HG03045 (cell line): ENCODE measurements around the gene DGCR2.
"Not testable (repeated sequence)": the region's sequence is repeated elsewhere in the genome, so short reads cannot be mapped to it uniquely, and the experiment has no call there.

Source experiments
- ATAC-seq: cut with Tn5 transposase; IDR thresholded peaks from one replicate; pipeline ENCODE4 v1.9.1; 2021; ENCODE audit warnings: mild to moderate bottlenecking, moderate library complexity; ENCODE audit not compliant: unreplicated experiment

Gene DGCR2

GRCh38 chr22:19035126-19035473 lies 87.1 kb downstream of the DGCR2 start:
- ATAC-seq: not testable (repeated sequence)

DNA sequence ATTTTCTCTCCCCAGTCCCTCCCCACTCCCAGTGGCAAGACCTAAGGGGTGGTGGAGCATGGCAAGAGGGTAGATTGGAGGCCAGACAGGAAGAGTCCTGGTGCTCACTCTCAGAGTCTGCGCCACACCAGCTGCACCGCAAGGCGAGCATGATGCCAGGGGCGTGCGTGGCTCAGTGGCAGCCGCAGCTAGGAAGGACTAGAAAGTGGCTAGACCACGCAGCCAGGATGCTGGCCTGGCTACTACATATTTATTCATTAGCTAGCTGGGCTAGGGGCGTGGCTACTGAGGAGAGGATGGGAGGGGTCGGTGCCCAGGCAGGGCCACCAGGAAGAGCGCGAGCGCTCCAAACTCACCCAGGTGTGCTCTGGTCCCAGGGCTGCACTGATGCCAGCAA lies 87.5 kb downstream of the DGCR2 start:
- not testable (repeated sequence) for ATAC-seq

- ATAC-seq: not testable (repeated sequence)
Observed at GRCh38 chr22:19034031-19034723, 88.0 kb downstream of the DGCR2 start.

DNA sequence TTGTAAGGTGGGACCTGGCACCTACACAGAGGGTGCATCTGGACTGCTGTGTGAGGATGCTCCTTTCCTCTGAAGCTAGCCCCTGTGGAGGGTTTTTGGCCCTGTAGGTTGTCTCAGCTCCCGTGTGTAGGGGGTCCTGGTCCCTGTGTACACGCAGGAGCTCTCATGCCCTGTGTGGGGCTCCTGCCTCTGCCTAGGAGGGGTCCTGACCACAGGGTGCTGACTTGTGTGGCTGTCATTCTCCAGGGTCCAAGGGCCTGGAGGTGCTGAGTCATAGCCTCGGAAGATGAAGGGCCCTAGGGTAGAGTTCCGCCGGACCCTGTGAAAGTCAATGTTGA lies 88.7 kb downstream of the DGCR2 start:
- not testable (repeated sequence) for ATAC-seq

GRCh38 chr22:19032898-19033567 lies 89.2 kb downstream of the DGCR2 start:
- not testable (repeated sequence) for ATAC-seq

DNA sequence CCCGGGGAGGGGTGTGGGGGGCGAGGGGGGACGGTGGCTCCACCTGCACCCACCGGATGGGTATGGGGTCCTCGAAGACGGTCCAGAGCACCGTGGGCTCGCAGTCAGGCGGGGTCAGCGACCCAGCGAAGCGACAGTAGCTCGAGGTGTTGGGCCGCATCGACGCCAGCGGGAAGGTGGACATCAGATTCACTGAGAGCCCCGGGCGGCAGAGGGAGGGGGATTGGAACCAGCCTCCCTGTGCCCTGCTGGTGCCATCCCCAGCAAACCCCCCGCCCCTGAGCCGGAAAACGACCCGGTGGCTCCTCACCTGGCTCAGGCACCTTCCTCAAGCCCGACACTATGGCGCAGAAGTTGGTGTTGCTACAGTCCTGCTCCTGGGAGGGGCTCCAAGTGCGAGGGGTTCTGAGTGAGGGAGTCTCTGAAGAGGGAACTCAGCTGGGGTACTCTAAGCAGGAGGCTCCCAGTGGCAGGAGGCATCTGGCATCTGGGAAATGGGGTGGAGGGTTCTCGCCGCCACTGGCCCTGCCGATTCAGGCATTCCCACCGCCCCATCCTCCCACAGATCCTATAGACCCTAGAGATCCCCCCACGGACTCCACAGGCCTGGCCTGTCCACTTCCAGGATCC lies 89.9 kb downstream of the DGCR2 start:
- not testable (repeated sequence) for ATAC-seq

GRCh38 chr22:19030889-19031252 lies 91.3 kb downstream of the DGCR2 start:
- not testable (repeated sequence) for ATAC-seq

GRCh38 chr22:19030226-19030888 lies 91.9 kb downstream of the DGCR2 start:
- ATAC-seq: not testable (repeated sequence)

GRCh38 chr22:19029113-19030103 lies 92.8 kb downstream of the DGCR2 start:
- not testable (repeated sequence) for ATAC-seq

DNA sequence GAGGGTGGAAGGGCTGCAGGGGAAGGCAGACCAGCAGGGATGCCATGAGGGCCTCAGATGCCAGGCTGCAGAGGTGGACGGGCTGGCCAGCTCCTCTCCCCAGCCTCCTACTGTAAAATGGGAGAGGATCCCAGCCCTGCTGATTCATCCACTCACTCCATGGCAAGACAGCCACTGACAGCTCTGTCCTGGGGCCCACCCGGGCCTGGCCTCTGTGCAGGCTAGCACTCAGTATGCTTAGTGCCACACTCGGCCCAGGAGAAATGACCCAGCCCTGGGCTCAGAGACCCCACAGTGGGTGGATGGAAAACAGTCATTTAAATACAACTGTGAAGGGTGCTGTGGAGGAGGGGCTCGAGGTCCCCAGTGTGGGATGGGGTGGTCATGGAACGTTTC lies 94.2 kb downstream of the DGCR2 start:
- ATAC-seq: not testable (repeated sequence)

DNA sequence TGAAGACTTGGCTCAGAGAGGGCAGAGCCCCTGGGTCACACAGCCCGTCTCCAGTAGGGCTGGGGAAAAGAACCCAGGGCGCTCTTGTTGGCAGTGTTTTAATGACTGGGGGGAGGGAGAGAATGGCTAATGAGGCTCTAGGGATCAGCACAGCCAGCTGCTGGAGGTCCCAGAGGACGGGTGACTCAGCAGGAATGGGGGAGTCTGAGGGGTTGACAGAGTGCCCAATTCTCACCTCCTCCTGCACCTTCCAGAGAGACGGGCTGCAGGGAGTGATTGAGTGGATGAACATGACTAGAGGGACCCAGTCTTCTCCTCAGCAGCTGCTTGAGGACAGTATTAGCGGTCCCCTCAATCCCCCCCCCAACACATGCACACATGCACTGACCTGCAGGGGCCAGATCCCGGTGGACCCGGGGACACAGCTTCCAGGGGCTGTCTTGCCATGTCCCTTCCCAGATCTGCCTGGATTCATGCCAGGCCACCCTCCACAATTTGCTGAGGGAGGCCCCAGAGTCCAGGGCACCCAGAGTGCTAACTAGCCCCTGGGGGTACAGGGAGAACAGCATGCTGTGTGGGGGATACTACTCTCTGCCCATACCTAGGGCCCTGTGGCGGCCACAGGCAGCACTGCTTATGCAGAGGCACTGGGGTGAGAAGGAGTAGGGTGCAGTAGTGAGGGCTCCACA lies 94.7 kb downstream of the DGCR2 start:
- not testable (repeated sequence) for ATAC-seq

DNA sequence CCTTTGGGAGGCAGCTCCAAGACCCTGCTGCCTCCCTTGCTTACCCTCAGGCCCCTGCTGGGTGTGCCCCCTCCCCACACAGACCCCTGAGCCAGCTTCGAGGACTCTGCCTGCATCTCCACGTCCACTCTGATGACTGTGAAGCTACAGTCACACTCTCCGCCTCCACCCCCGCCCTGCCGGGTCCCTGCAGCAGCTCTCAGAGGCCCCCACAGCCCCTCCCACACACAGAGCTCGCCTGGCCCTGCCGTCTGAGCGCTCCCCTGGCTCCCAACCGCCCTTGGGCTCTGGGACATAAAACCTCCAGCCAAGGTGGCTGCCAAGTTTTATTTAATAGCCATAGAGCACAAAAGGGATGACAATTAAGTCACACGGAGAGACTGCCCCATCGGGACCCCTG lies 96.1 kb downstream of the DGCR2 start:
- not testable (repeated sequence) for ATAC-seq

GRCh38 chr22:19024956-19025489 lies 97.2 kb downstream of the DGCR2 start:
- ATAC-seq: not testable (repeated sequence)

- not testable (repeated sequence) for ATAC-seq
Observed at GRCh38 chr22:19023931-19024330, 98.3 kb downstream of the DGCR2 start.

- no peak for ATAC-seq
Observed at GRCh38 chr22:19022755-19023154, 99.5 kb downstream of the DGCR2 start.

- ATAC-seq: no peak
Observed at GRCh38 chr22:19019679-19020032, 102.6 kb downstream of the DGCR2 start.

- ATAC-seq: no peak
Observed at GRCh38 chr22:19019029-19019678, 103.1 kb downstream of the DGCR2 start.

- no peak for ATAC-seq
Observed at GRCh38 chr22:19018256-19018655, 104.0 kb downstream of the DGCR2 start.

DNA sequence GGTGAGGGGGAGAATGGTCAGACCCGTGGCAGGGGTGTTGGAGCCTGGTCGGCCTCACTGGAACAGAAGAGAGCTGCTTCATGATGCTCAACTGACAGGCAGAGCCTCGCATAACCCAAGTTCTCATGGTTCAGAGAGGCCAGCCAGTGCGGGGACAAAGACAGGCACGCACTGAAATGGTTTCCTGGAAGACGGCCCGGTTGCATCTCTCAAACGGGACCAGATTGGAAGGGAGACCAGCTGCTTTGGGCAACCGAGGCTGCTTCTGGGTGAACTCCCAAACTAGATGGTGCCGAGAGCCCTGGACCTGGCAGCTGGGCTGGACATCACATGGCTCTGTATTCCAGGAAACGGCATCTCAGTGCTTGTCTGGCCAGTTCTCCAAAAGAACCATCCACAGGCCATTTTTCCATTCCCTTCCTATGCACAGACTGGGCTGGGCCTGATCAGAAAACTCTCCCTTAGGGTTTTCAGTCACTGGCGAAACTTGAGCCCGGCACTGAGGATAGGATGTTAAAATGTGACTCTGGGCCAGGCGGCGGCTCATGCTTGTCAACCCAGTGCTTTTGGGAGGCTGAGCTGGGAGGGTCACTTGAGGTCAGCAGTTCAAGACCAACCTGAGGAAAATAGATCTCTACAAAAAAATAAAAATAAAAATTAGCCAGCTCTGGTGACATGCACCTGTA lies 106.0 kb downstream of the DGCR2 start:
- no peak for ATAC-seq
